Measurements from ENCODE around the gene DCP2.

- TF ChIP-seq POLR2AphosphoS5 (IDR thresholded peaks at IDR 0.05) = no peak
- no peak for TF ChIP-seq POLR2A (IDR thresholded peaks at IDR 0.05)
- TF ChIP-seq CTCF (IDR thresholded peaks at IDR 0.05) = no peak
- TF ChIP-seq EP300 (IDR thresholded peaks at IDR 0.05) = no peak
These were observed 62.1 kb downstream of the DCP2 start for GRCh38 chr5:113038714-113039113.

Data from suprapubic skin (tissue), 4 donors.